WTC11 (cell line): ENCODE data around the gene PAM16. TPM values are rescaled to one million over a fixed set of nuclear protein-coding genes. Genes with fewer than 3 reads are reported as not detected.

Source experiments
- ATAC-seq: fragments of 200-7000 bp; cut with Tn5 transposase; 2 replicates; pipeline ENCODE4 v1.10.0; 2021; ENCODE audit warnings: mild to moderate bottlenecking, moderate library complexity
- CTCF ChIA-PET: fragments of 300-600 bp; sonication (Branson Sonifier 250); formaldehyde crosslinking; loops from one replicate; lab custom pipeline; 2021; ENCODE audit warnings: antibody characterized with exemption; lab: Charles Lee
- POLR2A ChIA-PET: fragments of 350-600 bp; sonication (Branson Sonifier 250); formaldehyde crosslinking; loops from one replicate; lab custom pipeline; 2021; ENCODE audit warnings: antibody characterized with exemption; lab: Charles Lee
- DNase-seq: peaks from one replicate; pipeline ENCODE4 v3.0.0; 2021; ENCODE audit warnings: low spot score
- H3K27ac Mint-ChIP-seq: 2 replicates; pipeline ENCODE4 v1.8.0; 2021; ENCODE audit warnings: mixed read lengths
- H3K27me3 Mint-ChIP-seq: 2 replicates; pipeline ENCODE4 v1.8.0; 2021; ENCODE audit warnings: low read depth, mild to moderate bottlenecking, moderate library complexity, mixed read lengths
- H3K36me3 Mint-ChIP-seq: 2 replicates; pipeline ENCODE4 v1.8.0; 2021; ENCODE audit warnings: mixed read lengths
- H3K4me1 Mint-ChIP-seq: 2 replicates; pipeline ENCODE4 v1.8.0; 2022; ENCODE audit warnings: mixed read lengths
- H3K4me3 Mint-ChIP-seq: 2 replicates; pipeline ENCODE4 v1.8.0; 2021; ENCODE audit warnings: mild to moderate bottlenecking, moderate library complexity, mixed read lengths
- H3K9me3 Mint-ChIP-seq: 2 replicates; pipeline ENCODE4 v1.8.0; 2021; ENCODE audit warnings: mixed read lengths
- ATF1 ChIP-seq: sonication (generic); formaldehyde crosslinking; IDR thresholded peaks from 2 replicates; pipeline ENCODE4 v1.8.1; 2023; ENCODE audit warnings: mild to moderate bottlenecking, moderate library complexity, missing genetic modification reagents
- ATF2 ChIP-seq: sonication (generic); formaldehyde crosslinking; IDR thresholded peaks from 2 replicates; pipeline ENCODE4 v1.8.1; 2022; ENCODE audit warnings: low read depth, missing genetic modification reagents, borderline replicate concordance
- ATF6 ChIP-seq: sonication (generic); formaldehyde crosslinking; IDR thresholded peaks from 2 replicates; pipeline ENCODE4 v1.8.1; 2023; ENCODE audit warnings: mild to moderate bottlenecking, missing genetic modification reagents
- CBFB ChIP-seq: sonication (generic); formaldehyde crosslinking; IDR thresholded peaks from 2 replicates; pipeline ENCODE4 v1.8.1; 2022; ENCODE audit warnings: mild to moderate bottlenecking, low read depth, missing genetic modification reagents
- ELF4 ChIP-seq: sonication (generic); formaldehyde crosslinking; IDR thresholded peaks from 2 replicates; pipeline ENCODE4 v1.8.1; 2022; ENCODE audit warnings: low read depth, mild to moderate bottlenecking, moderate library complexity, missing genetic modification reagents
- EMX1 ChIP-seq: fragments of 250-450 bp; sonication (Bioruptor Pico); IDR thresholded peaks from 2 replicates; pipeline ENCODE4 v1.8.0; 2021; ENCODE audit warnings: mild to moderate bottlenecking
- ETV6 ChIP-seq: sonication (generic); formaldehyde crosslinking; IDR thresholded peaks from 2 replicates; pipeline ENCODE4 v1.8.1; 2022; ENCODE audit warnings: mild to moderate bottlenecking, missing genetic modification reagents
- FOXJ3 ChIP-seq: sonication (generic); formaldehyde crosslinking; IDR thresholded peaks from 2 replicates; pipeline ENCODE4 v1.9.0; 2021; ENCODE audit warnings: missing genetic modification reagents, mild to moderate bottlenecking, borderline replicate concordance
- FOXP1 ChIP-seq: sonication (generic); formaldehyde crosslinking; IDR thresholded peaks from 2 replicates; pipeline ENCODE4 v1.8.0; 2022; ENCODE audit warnings: missing genetic modification reagents, mild to moderate bottlenecking, moderate library complexity, borderline replicate concordance
- FOXP4 ChIP-seq: sonication (generic); formaldehyde crosslinking; IDR thresholded peaks from 2 replicates; pipeline ENCODE4 v1.8.0; 2022; ENCODE audit warnings: mild to moderate bottlenecking, missing genetic modification reagents
- GTF2I ChIP-seq: fragments of 250-450 bp; sonication (Bioruptor Pico); conservative IDR thresholded peaks from 2 replicates; pipeline ENCODE4 v1.4.0; 2021; ENCODE audit warnings: mild to moderate bottlenecking
- MXD4 ChIP-seq: fragments of 250-450 bp; sonication (Bioruptor Pico); IDR thresholded peaks from 2 replicates; pipeline ENCODE4 v1.8.0; 2021; ENCODE audit warnings: mild to moderate bottlenecking, moderate library complexity, borderline replicate concordance
- NR2C2 ChIP-seq: sonication (generic); formaldehyde crosslinking; IDR thresholded peaks from 2 replicates; pipeline ENCODE4 v1.8.0; 2022; ENCODE audit warnings: mild to moderate bottlenecking, missing genetic modification reagents
- RELA ChIP-seq: sonication (generic); formaldehyde crosslinking; IDR thresholded peaks from 2 replicates; pipeline ENCODE4 v1.8.1; 2022; ENCODE audit warnings: missing genetic modification reagents, mild to moderate bottlenecking, borderline replicate concordance
- RORB ChIP-seq: fragments of 250-450 bp; sonication (Bioruptor Pico); IDR thresholded peaks from 2 replicates; pipeline ENCODE4 v1.9.0; 2021; ENCODE audit warnings: mild to moderate bottlenecking
- TEAD1 ChIP-seq: sonication (generic); formaldehyde crosslinking; IDR thresholded peaks from 2 replicates; pipeline ENCODE4 v1.8.0; 2022; ENCODE audit warnings: mild to moderate bottlenecking, missing genetic modification reagents
- ZNF219 ChIP-seq: sonication (generic); formaldehyde crosslinking; IDR thresholded peaks from 2 replicates; pipeline ENCODE4 v1.8.0; 2023; ENCODE audit warnings: missing genetic modification reagents, mild to moderate bottlenecking, borderline replicate concordance
- ZNF425 ChIP-seq: fragments of 250-450 bp; sonication (Bioruptor Pico); conservative IDR thresholded peaks from 2 replicates; pipeline ENCODE4 v1.9.0; 2021; ENCODE audit warnings: mild to moderate bottlenecking
- ZNF512 ChIP-seq: sonication (generic); formaldehyde crosslinking; IDR thresholded peaks from 2 replicates; pipeline ENCODE4 v1.8.1; 2022; ENCODE audit warnings: missing genetic modification reagents, borderline replicate concordance
- total RNA-seq: library from RNA; stranded (reverse); gene quantifications from 3 replicates; pipeline ENCODE4 v1.2.3, GENCODE V29; 2021

PAM16 gene
- total RNA-seq, 1 experiment from 2014 or later, result 88.9 TPM

- Mint-ChIP-seq H3K4me3 (no peak overlapping the region), H3K9me3 (no peaks in the 10 kb centered on the region), H3K36me3 (no peaks in the 10 kb centered on the region), H3K27ac (peak overlapping the region; percentile 57; the same call in 1 of the 2 replicates), H3K27me3 (no peaks in the 10 kb centered on the region), H3K4me1 (peaks cover 35% of the 10 kb centered on the region)
- CTCF ChIA-PET, result interaction anchor here (1.4 to 11.7 kb wide), 8 partner anchors 12 to 125 kb away, joined by 4 to 273 read pairs (median 16); partner anchors contain the start of gene PAM16
- no peak for TF ChIP-seq ZNF512 (CRISPR knock-in tag)
- TF ChIP-seq ATF2 (CRISPR knock-in tag), result no peak
- no peak for TF ChIP-seq EMX1
- no peak for DNase-seq
- ATAC-seq, result no peak
- POLR2A ChIA-PET, result interaction anchor here (3.4 kb wide), 1 partner anchor 13 kb away, joined by 25 read pairs; no protein-coding TSS in a partner anchor
Observed at GRCh38 chr16:4378999-4379690, 28.0 kb upstream of the PAM16 start.

GRCh38 chr16:4378161-4378666 is 27.1 kb upstream of the PAM16 start:
- H3K4me1 Mint-ChIP-seq, result peaks cover 42% of the 10 kb centered on the region
- H3K27me3 Mint-ChIP-seq, result no peaks in the 10 kb centered on the region
- DNase-seq (no peak), ATAC-seq (no peak)
- peak overlapping the region; percentile 64 for H3K27ac Mint-ChIP-seq
- ChIA-PET CTCF (interaction anchor here (0.8 to 11.7 kb wide), 25 partner anchors 8 to 285 kb away, joined by 3 to 273 read pairs (median 6); partner anchors contain the start of genes CORO7 and PAM16), POLR2A (interaction anchor here (0.8 to 3.4 kb wide), 3 partner anchors 14 to 26 kb away, joined by 3 to 25 read pairs (median 4); no protein-coding TSS in a partner anchor)
- 0 out of 2 replicates have a peak, but pooled peaks have one; percentile 13 for TF ChIP-seq NR2C2
- TF ChIP-seq MXD4, result no peak
- TF ChIP-seq TEAD1 (CRISPR knock-in tag), result no peak
- no peak overlapping the region for H3K4me3 Mint-ChIP-seq
- H3K36me3 Mint-ChIP-seq, result no peaks in the 10 kb centered on the region
- no peaks in the 10 kb centered on the region for H3K9me3 Mint-ChIP-seq

- CTCF ChIA-PET, result interaction anchor here (0.6 to 11.7 kb wide), 28 partner anchors 9 to 285 kb away, joined by 3 to 273 read pairs (median 6); partner anchors contain the start of genes CORO7 and PAM16
- Mint-ChIP-seq H3K9me3 (no peaks in the 10 kb centered on the region), H3K4me3 (no peak overlapping the region), H3K27me3 (no peaks in the 10 kb centered on the region), H3K27ac (peak overlapping the region; percentile 64), H3K36me3 (no peaks in the 10 kb centered on the region), H3K4me1 (peaks cover 47% of the 10 kb centered on the region)
- ATAC-seq (peak; percentile 46), DNase-seq (no peak)
- POLR2A ChIA-PET, result interaction anchor here (0.5 to 3.4 kb wide), 7 partner anchors 12 to 95 kb away, joined by 3 to 25 read pairs (median 4); no protein-coding TSS in a partner anchor
- TF ChIP-seq ATF1 (no peak), FOXP1 (no peak), MXD4 (no peak), CBFB (CRISPR knock-in tag) (no peak), ZNF219 (CRISPR knock-in tag) (no peak), GTF2I (CRISPR knock-in tag) (no peak), FOXJ3 (no peak), ZNF425 (CRISPR knock-in tag) (no peak), ATF6 (CRISPR knock-in tag) (no peak), RORB (no peak), FOXP4 (CRISPR knock-in tag) (no peak), ELF4 (no peak), ETV6 (CRISPR knock-in tag) (no peak), RELA (CRISPR knock-in tag) (no peak)
Observed at GRCh38 chr16:4377573-4378154, 26.5 kb upstream of the PAM16 start.
